Fibroblast of the aortic adventitia (primary cell): ENCODE measurements around the gene BTBD17. TPM values are rescaled to one million over a fixed set of nuclear protein-coding genes. Genes with fewer than 3 reads are reported as not detected.

Experiments used
- DNase-seq: peaks from one replicate; pipeline ENCODE4 v3.0.0-alpha.2; 2010; ENCODE audit warnings: low read depth
- H3K4me3 ChIP-seq: 2 replicates; pipeline ENCODE4 v1.5.1; 2011; ENCODE audit warnings: low read depth, mild to moderate bottlenecking, control low read depth, low read length, moderate library complexity
- total RNA-seq: library from RNA; depleted of rRNA; stranded (reverse); fragments of >200 nt; gene quantifications from 2 replicates; pipeline ENCODE4 v1.2.3, GENCODE V29; 2012; ENCODE audit warnings: low replicate concordance
- TF ChIP-seq, protein P1 (sequence below): IDR thresholded peaks from 2 replicates; pipeline ENCODE4 v1.5.1; 2011; ENCODE audit warnings: mild to moderate bottlenecking, low read length, control low read depth, inconsistent platforms; ENCODE audit not compliant: insufficient read depth

BTBD17 gene
- total RNA-seq, 1 donor, result not detected

DNA sequence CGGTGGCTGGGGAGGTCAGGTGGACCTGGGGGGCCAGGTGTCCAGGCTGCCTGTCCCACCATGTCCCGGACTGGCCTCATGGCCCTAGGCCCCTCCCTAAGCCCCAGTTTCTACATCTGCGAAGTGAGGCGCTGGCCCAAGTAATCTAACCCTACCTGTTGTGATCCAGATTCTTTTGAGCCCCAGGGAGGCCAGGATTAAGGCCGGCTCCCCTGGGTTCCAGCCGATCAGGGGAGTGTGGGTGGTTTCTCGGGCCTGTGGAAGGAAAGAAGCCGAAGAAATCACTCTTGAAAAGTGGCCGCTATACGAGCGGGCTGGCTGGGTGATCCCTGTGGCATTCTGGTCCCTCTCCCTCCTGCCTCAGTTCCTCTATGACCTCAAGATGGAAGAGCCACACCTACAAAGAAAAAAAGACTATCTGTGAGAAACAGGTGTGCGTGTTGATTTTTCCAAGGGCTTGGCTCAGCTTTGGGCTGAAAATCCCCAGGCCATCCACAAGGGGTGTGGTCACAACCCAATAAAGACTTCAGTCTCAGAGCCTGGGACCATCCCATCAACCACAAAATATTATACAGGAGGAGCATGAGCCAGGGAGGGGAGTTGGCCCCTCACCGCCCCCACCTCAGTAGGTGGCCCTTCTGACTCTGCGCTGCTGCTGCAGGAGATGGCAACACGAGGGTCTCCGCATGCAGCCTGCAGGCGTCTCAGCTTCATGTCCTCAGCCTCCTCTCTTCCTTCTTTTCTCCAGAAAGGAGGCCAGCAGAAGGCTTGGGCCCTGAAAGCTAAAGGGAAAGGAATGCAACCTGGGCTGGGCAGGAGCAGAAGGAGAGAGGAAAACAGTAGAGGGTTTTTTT lies 25.9 kb upstream of the BTBD17 start:
- TF ChIP-seq, protein P1, sequence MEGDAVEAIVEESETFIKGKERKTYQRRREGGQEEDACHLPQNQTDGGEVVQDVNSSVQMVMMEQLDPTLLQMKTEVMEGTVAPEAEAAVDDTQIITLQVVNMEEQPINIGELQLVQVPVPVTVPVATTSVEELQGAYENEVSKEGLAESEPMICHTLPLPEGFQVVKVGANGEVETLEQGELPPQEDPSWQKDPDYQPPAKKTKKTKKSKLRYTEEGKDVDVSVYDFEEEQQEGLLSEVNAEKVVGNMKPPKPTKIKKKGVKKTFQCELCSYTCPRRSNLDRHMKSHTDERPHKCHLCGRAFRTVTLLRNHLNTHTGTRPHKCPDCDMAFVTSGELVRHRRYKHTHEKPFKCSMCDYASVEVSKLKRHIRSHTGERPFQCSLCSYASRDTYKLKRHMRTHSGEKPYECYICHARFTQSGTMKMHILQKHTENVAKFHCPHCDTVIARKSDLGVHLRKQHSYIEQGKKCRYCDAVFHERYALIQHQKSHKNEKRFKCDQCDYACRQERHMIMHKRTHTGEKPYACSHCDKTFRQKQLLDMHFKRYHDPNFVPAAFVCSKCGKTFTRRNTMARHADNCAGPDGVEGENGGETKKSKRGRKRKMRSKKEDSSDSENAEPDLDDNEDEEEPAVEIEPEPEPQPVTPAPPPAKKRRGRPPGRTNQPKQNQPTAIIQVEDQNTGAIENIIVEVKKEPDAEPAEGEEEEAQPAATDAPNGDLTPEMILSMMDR, result no peak
- H3K4me3 ChIP-seq, result no peak overlapping the region
- no peak for DNase-seq

DNA sequence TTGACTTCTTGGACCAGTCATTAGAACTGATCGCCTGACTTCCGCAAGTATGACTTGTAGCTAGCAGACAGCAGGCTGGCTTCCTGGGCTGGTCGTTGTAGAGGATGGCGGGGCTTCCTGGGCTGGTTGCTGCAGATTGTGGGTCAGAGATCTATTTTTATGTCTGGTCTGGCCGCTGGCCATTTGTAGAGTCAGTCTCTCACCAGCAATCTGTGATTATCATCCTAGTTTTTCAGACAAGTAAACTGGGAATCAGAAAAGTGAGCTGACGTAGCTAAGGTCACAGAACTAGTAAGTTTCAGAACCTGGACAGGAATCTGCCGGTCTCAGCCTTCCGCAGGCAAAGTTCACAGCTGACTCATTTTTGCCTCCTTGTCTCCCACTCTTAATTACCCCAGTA lies 24.7 kb upstream of the BTBD17 start:
- peak; percentile 10 for DNase-seq
- TF ChIP-seq, protein P1, result no peak
- no peak overlapping the region for H3K4me3 ChIP-seq

DNA sequence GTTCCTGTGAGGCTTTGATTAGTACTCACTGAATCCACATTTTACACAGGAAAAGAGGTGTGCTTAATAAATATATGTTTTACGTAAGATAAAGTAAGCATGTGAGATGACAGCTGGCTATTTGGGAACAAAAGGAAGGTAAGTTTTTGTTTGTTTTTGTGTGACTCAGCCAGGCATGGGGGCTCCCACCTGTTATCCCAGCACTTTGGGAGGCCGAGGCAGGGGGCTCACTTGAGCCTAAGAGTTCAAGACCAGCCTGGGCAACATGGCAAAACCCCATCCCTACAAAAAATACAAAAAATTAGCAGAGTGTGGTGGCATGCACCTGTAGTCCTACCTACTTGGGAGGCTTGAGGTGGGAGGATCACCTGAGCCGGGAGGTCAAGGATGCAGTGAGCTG lies 23.5 kb upstream of the BTBD17 start:
- TF ChIP-seq, protein P1, result no peak
- DNase-seq, result no peak
- no peak overlapping the region for H3K4me3 ChIP-seq

DNA sequence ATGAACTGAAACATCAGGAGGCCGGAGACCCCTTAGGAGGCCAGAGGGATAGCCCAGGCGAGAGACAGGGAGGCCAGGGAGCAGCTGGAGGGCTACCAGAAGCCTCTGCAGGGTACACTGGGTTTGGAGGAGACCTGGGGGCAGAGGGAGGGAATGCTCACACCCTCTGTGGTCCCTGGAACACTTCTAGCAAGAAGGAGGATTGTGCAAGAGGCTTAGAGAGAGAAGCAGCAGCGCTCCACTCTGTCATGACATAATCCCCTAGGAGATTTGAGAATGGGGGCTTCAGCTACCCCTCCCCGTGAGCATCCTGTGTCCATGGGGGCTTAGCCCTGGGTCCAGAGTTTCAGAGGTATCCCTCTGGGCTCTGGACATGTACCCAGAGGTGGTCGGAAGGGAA lies 21.5 kb upstream of the BTBD17 start:
- H3K4me3 ChIP-seq, result no peak overlapping the region
- DNase-seq, result no peak
- TF ChIP-seq, protein P1, result no peak

GRCh38 chr17:74380959-74381808 lies 19.5 kb upstream of the BTBD17 start:
- no peak overlapping the region for H3K4me3 ChIP-seq
- DNase-seq, result no peak
- TF ChIP-seq, protein P1, result no peak

- H3K4me3 ChIP-seq, result no peak overlapping the region
- TF ChIP-seq, protein P1, result no peak
- DNase-seq, result no peak
Measured at GRCh38 chr17:74380086-74380958, 18.7 kb upstream of the BTBD17 start.
